ENCODE results near the gene RNF111. TPM values are rescaled to one million over a fixed set of nuclear protein-coding genes. Genes with fewer than 3 reads are reported as not detected.

RNF111 gene
- total and polyA plus RNA-seq, 9 of the 15 experiments (the other 6 are each of a cell fraction or from before 2014, with no cell fraction given), result 7.9 to 26.0 (median 14.4) TPM

GRCh38 chr15:58957101-58957973 lies 30.1 kb upstream of the RNF111 start:
- no TSS peak for BruUV-seq (replicated peaks)
- Histone ChIP-seq H3K4me3 (no peak overlapping the region), H3K27ac (ENCODE audit: extremely low read depth, low read depth, low read length) (no peak overlapping the region), H3K9me3 (replicated peaks; ENCODE audit: control insufficient read depth, insufficient read depth, low read depth, low read length) (no peaks in the 10 kb centered on the region), H3K4me1 (replicated peaks in 1 of 2; ENCODE audit: control insufficient read depth in 2 of 2, insufficient read depth in 2 of 2, low read length in 2 of 2) (peaks cover 0 to 7% of the 10 kb centered on the region in 2 experiments; a peak in 2 of 5 replicates), H3K36me3 (ENCODE audit: control insufficient read depth, insufficient read depth, low read length) (no peaks in the 10 kb centered on the region), H3K4me2 (ENCODE audit: insufficient read depth, low read length) (no peak overlapping the region; the same call in 1 of the 2 replicates), H2AFZ (ENCODE audit: low read depth, low read length) (peak overlapping the region; percentile 72), H3K79me2 (ENCODE audit: control insufficient read depth, insufficient read depth, low read length) (no peaks in the 10 kb centered on the region), H3K9ac (ENCODE audit: insufficient read depth in 1 of 2, low read depth in 2 of 2, low read length in 2 of 2) (no peak overlapping the region), H3K9me1 (ENCODE audit: control insufficient read depth, insufficient read depth, low read length) (no peaks in the 10 kb centered on the region), H4K20me1 (replicated peaks; ENCODE audit: control insufficient read depth, insufficient read depth, low read length) (no peaks in the 10 kb centered on the region), H3K27me3 (ENCODE audit: control insufficient read depth in 2 of 2, insufficient read depth in 2 of 2, low read length in 2 of 2) (no peaks in the 10 kb centered on the region)
- intact Hi-C loops (cut with micrococcal nuclease), result loop anchor here (1.0 kb wide), 1 partner anchor 181 kb away; no protein-coding TSS in a partner anchor
- DNase-seq (ENCODE audit: extremely low read depth in 1 of 4, low spot score in 3 of 4) (peak; percentile 57 to 84 (median 59)), ATAC-seq (peak; percentile 97), FAIRE-seq (peak; percentile 95)
- POLR2A ChIA-PET, result interaction anchor here (0.6 kb wide), 2 partner anchors 9 to 26 kb away, joined by 3 read pairs; no protein-coding TSS in a partner anchor
- CTCF ChIA-PET (ENCODE audit: low intra/inter-chr PET ratio), result interaction anchor here (1.0 kb wide), 1 partner anchor 536 kb away, joined by 4 read pairs; no protein-coding TSS in a partner anchor
- 16% methylated on average over 8 of the region's 8 CpGs for WGBS (ENCODE audit: insufficient coverage, low coverage, missing lambda C conversion rate)
- in situ Hi-C loops (cut with MboI), result no loop called here
- TF ChIP-seq TCF7 (IDR thresholded peaks at IDR 0.05; ENCODE audit: borderline replicate concordance), result no peak
- TF ChIP-seq FOXO4 (CRISPR knock-in tag; IDR thresholded peaks at IDR 0.05), result no peak
- no peak for TF ChIP-seq FOXJ2 (tag; IDR thresholded peaks at IDR 0.05)
- peak; percentile 57; the same call in 1 of the 2 replicates for TF ChIP-seq NFATC3 (IDR thresholded peaks at IDR 0.05)
- no peak for TF ChIP-seq MEF2A (IDR thresholded peaks at IDR 0.05; ENCODE audit: control insufficient read depth, low read depth, low read length)
- no peak for TF ChIP-seq ZNF764 (CRISPR knock-in tag; IDR thresholded peaks at IDR 0.05; ENCODE audit: low read depth)
- 0 out of 2 replicates have a peak, but pooled peaks have one; percentile 38 for TF ChIP-seq CC2D1A (IDR thresholded peaks at IDR 0.05)
- TF ChIP-seq, protein P1, sequence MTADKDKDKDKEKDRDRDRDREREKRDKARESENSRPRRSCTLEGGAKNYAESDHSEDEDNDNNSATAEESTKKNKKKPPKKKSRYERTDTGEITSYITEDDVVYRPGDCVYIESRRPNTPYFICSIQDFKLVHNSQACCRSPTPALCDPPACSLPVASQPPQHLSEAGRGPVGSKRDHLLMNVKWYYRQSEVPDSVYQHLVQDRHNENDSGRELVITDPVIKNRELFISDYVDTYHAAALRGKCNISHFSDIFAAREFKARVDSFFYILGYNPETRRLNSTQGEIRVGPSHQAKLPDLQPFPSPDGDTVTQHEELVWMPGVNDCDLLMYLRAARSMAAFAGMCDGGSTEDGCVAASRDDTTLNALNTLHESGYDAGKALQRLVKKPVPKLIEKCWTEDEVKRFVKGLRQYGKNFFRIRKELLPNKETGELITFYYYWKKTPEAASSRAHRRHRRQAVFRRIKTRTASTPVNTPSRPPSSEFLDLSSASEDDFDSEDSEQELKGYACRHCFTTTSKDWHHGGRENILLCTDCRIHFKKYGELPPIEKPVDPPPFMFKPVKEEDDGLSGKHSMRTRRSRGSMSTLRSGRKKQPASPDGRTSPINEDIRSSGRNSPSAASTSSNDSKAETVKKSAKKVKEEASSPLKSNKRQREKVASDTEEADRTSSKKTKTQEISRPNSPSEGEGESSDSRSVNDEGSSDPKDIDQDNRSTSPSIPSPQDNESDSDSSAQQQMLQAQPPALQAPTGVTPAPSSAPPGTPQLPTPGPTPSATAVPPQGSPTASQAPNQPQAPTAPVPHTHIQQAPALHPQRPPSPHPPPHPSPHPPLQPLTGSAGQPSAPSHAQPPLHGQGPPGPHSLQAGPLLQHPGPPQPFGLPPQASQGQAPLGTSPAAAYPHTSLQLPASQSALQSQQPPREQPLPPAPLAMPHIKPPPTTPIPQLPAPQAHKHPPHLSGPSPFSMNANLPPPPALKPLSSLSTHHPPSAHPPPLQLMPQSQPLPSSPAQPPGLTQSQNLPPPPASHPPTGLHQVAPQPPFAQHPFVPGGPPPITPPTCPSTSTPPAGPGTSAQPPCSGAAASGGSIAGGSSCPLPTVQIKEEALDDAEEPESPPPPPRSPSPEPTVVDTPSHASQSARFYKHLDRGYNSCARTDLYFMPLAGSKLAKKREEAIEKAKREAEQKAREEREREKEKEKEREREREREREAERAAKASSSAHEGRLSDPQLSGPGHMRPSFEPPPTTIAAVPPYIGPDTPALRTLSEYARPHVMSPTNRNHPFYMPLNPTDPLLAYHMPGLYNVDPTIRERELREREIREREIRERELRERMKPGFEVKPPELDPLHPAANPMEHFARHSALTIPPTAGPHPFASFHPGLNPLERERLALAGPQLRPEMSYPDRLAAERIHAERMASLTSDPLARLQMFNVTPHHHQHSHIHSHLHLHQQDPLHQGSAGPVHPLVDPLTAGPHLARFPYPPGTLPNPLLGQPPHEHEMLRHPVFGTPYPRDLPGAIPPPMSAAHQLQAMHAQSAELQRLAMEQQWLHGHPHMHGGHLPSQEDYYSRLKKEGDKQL (CRISPR knock-in tag; IDR thresholded peaks at IDR 0.05; ENCODE audit: borderline replicate concordance), result no peak
- TF ChIP-seq HMG20B (CRISPR knock-in tag; IDR thresholded peaks at IDR 0.05), result no peak
- TF ChIP-seq ZNF165 (CRISPR knock-in tag; IDR thresholded peaks at IDR 0.05; ENCODE audit: borderline replicate concordance), result no peak
- peak; percentile 35 to 81 for TF ChIP-seq RAD21 (CRISPR knock-in tag; conservative IDR thresholded peaks at IDR 0.05 in 1 of 2, IDR thresholded peaks at IDR 0.05 in 1 of 2)
- TF ChIP-seq NELFE (IDR thresholded peaks at IDR 0.05; ENCODE audit: insufficient read depth, insufficient read length), result no peak
- no peak for TF ChIP-seq PURB (CRISPR knock-in tag; IDR thresholded peaks at IDR 0.05; ENCODE audit: low read depth)
- TF ChIP-seq MIER1 (IDR thresholded peaks at IDR 0.05; ENCODE audit: low read depth), result no peak
- no peak for TF ChIP-seq BHLHE40 (IDR thresholded peaks at IDR 0.05; ENCODE audit: low read length)

Data from K562 (cell line).